GM18520 (cell line): ENCODE data around the gene EML5.
A peak's percentile ranks its signal among the peaks of the same experiment; 100 is the strongest.

ENCODE experiments used
- ATAC-seq: cut with Tn5 transposase; IDR thresholded peaks from one replicate; pipeline ENCODE4 v1.9.1; 2021; ENCODE audit not compliant: unreplicated experiment

EML5 gene

DNA sequence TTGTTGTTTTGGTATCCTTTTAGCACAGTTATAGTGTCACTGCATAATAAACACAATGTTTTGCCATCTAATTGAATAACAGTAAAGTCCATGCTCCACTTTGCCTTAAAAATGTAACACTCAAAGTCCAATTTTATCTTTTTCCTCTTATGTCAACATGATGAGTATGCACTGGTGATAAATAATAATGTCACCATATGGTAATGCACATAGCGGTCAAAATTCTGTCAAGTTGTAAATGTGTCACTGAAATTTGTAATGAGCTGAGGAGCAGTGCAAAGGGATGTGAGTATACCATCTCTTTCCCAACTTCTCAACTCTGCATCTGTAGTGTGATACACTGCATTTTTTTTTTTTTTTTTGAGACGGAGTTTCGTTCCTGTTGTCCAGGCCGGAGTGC is 65.7 kb downstream of the EML5 start:
- ATAC-seq, result no peak

DNA sequence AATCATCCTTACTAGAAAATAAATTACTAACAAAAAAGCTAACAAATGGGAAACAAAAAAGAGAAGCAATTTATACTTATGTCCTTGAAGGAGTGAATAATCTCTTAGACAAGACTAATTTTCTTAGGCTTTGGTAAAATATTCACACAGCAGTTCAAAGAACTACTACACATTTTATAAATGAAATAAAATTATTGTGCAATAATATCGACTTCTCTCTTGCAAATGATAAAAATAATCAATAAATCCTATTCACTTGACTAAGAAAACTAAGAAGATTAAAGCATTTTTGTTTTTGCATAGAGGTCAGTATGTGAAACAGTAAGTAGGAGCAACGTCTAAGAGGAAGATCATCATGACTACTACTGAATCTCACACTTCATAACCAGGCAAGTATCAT is 82.0 kb downstream of the EML5 start:
- no peak for ATAC-seq

DNA sequence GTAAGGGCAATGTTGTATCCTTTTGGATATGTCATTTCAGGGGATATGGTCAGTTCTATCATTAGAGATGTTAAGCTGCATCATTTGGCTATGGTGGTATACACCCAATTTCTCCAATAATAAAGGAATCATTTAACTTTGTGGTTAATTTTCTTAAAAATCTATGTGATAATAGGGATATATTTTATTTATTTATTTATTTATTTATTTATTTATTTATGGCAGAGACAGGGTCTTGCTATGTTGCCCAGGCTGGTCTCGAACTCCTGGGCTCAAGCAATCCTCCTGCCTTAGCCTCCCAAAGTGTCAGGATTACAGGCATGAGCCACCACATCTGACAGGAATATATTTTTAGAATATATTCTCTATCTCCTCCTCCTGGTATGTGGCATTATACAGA is 85.7 kb downstream of the EML5 start:
- no peak for ATAC-seq

DNA sequence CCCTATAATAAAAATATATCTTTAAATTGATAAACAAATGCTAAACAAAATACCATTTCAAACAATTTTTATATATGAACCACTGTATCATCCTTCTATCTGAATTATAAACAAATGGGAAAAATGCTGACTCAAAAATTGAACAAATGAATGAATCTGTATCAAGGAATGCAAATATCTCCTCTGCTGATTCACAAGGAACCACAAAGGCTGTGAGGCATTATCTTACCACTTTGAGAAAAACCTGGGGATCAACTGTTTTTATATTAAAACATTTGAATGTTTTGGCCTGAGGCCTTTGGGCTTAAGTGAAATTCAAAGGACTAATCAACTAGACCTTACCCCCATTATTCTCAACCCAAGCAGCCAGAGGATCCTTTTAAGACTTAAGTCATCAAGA is 86.3 kb downstream of the EML5 start:
- ATAC-seq, result no peak

DNA sequence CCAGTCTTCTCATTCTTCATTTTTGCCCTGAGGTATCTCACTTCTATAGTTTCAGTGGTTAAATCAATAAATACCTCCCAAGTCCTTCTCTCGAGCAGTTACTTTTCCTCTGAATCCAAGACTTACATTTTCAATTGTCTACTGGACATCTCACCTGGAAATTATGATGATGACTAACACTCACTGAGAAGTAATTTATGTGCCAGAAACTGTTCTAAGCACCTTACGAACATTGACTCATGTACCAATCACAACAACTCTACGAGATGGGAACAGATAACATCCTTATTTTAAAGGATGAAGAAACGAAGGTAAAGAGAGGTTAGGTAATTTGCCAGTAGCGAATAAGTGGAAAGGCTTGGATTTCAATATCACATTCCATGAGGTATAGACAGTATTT is 94.1 kb downstream of the EML5 start:
- no peak for ATAC-seq

DNA sequence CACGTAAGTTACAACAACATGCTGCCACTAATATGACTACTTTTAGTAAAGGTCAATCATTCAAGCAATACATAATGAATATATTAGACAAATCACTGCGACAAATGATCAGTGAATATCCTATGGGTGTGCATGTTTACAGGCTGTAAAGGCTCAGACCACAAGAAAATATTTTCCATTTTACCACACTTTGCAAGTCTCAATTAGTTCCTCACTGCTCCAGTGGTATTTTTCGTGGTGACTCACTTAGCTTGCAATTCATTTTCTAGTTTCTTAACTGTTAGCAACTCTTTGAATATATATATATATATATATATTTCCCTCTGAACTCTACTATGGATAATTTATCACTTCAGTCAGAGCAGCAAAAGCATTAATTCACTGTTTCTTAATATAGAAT is 96.9 kb downstream of the EML5 start:
- ATAC-seq, result no peak

DNA sequence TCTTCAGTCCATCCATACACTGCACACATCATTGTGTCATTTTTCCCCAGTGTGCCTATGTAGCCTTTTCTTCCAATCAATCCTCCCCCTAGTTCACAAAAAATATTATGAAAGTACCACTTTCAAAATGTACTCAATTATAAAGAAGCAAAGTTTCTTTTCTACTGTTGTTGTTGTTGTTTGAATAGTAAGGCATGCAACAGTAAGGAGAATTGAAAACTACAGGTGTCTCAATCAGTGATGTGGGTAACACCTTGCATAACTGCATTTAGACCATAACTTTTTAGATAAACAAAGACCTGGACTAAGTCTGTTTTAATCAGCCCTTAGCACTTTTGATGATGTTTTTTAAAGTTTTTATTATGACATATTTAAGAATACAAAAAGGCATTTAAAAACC is 104.4 kb downstream of the EML5 start:
- ATAC-seq, result no peak

DNA sequence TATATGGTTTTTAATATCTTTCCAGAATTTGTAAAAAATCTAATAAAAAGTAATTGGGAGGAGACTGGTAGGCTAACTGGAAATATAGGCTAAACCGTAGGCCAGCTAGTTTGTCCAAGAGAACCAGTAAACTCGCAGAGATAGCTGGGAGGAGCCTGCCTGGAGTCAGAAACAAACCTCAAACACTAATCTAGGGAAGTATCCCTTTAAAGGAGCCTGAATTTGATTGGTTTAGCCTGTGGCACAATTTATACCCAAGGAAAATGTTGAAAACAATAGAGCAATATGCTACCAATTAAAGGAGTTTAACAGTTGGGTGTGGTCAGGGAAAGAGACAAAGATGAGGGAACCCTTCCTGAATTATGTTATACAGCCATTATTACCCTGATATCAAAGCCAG is 109.6 kb downstream of the EML5 start:
- no peak for ATAC-seq

DNA sequence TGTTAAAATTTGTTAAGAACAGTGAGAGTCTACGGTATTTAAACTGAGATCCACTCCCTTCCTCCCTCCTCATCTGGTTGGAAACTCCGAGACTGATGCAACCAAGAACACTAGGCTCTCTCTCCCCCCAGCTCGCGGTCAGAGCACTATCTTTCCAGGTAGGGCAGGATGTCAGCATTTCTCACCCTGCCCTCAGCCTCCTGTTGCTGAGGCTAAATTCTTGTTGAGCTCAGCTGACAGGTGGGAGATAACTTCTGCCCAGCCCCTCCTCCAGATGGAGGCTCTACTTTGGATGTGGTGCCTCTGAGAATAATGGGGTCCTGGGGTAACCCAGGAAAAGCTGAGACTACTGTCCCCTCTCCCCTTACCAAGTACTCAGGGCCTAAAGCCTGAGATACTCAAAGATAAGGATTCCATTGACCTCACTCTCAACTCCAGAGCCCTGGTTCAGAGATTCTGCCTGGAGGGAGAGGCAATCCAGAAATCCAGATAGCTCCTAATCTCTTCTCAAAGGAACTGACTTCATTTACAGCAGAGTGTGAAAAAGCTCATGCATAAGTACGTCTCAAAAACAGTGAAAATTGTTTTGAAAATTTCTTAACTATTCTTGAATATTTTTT is 110.1 kb downstream of the EML5 start:
- no peak for ATAC-seq

DNA sequence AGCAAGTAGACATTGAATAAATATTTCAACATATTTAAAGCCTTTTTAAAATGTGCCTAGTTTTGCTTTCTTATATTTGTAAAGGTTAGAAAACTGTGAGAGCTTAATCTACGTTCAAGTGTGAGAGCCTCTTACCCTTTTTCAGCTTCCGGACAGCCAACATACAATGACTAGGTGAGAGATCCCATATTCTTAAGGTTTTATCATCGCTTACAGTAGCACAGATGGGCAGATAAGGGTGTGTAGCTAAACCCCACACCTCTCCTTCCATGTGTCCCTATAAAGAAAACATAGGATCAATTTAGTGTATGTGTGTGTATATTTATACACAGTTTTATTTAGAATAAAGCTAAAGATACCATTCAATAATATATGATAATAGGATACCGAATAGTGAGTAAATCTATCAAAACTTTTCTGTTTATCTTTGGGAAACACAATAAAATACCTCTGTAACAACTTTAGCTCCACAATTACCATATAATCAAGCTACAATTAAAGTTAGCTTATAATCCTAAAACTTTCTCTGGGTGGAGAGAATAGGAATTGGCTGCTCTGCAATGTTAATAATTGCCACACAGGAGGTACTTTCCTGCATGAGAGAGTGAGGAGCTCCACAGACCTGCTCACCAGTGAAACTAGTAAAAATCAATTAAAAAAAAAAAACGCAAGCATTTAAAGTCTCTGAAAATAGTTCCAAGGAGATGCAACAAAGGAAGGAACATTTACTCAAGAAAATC is 110.8 kb downstream of the EML5 start:
- no peak for ATAC-seq

DNA sequence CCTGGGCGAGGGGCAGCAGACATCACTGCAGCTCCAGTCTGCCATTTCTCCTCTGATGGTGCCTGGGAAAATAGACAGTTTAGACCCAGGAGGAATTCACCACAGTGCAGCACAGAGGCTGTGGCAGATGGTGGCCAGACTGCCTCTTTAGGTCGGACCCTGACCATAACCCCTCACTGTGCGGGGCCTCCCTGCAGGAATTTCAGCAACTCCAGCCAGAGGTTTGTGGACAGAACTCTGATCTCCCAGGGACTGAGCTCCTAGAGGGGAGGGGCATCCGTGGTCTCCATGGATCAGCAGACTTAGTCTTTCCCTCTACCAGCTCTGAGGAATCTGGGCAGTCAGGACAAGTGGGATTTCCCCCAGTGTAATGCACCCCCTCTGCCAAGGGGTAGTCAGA is 123.4 kb downstream of the EML5 start:
- no peak for ATAC-seq

DNA sequence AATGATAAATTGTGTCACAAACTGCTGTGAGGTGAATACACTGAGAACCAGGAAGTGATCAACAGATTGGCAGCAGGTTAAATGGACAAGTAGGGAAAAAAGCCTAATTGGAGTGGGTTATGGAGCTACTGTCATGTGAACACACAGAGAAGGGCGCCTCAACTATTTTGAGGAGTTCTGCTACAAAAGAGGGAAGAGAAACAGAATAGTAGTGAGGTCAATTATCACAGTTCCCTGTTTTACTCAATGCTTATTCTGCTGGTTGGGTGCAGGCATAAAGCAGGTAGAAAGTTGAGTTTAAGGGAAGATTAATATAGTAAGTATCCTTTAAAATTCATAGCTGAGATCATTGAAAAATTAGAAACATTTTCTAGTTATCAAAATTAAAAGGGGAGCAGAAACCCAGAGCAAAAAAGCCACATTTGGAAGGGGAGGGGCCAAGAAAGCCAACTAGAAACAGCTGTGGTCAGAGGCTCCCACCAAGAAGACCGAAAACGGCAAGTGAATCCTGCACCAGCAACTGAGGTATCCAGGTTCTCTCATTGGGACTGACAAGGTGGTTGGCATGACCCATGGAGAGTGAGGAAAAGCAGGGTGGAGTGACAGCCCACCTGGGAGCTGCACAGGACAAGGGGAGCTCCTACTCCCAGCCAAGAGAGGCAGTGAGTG is 124.2 kb downstream of the EML5 start:
- ATAC-seq, result no peak

DNA sequence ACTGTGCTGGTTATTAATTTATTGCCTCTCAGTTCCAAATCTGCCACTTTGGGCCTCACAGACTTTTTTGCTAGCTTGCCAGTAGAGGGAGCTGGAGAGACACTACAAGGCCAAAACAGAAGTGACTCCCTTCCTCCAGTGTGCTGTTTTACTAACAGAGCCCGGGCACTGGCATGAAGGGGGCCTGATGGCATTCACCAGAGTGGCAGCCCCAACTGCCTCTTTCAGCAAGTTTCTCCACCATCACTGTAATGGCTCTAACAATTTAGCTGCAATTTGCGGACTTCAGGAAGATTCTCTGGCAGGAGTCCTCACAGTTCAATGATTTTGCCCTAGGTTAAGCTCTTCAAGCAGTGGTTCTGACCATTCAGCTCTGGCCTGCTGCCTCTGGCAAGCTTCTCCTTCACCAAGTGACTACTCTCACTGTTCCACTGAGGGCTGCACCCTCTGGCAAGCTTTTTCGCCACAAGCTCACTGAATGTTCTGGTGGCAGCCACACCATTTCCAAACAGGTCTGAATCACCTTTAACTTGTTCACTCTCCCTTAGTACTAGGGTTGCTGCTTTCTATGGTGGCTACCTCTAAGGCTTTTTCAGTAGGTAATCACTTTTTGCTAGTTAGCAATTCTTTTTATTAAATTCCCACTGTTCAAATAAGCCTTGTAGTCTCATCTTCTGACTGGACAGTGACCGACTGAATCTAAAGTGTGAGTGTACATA is 125.0 kb downstream of the EML5 start:
- ATAC-seq, result peak; percentile 75

DNA sequence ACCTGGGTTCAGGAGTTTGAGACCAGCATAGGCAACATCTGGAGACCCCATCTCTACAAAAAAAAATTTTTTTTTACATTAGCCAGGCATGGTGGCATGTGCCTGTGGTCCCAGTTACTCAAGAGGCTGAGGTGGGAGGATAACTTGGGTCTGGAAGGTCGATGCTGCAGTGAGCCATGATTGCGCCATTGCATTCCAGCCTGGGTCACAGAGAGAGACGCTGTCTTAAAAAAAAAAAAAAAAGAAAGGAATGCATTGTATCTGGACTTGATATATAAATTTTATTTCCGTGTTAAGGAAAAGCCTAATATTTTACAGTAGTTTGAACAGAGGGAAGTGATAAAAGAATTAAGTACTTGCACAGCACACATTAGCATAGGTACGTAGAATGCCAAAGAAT is 132.7 kb downstream of the EML5 start:
- ATAC-seq, result no peak

DNA sequence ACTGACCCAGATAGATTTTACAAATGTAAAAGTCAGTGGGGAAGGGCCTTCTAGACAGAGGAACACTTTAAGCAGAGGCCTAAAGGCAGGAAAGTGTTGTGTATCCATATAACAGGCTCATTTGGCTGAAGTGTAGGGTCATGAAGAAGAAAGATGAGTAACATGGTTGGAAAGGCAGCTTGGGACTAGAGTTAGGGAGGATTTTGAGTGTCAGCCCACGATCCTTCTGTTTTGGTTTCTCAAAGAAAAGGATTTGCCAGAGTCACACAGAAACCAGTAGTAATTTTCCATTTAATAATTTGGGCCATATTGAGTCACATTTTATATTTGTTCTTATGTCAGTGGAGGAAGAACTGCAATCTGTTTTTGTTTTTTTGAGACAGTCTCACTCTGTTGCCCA is 153.5 kb downstream of the EML5 start:
- no peak for ATAC-seq

DNA sequence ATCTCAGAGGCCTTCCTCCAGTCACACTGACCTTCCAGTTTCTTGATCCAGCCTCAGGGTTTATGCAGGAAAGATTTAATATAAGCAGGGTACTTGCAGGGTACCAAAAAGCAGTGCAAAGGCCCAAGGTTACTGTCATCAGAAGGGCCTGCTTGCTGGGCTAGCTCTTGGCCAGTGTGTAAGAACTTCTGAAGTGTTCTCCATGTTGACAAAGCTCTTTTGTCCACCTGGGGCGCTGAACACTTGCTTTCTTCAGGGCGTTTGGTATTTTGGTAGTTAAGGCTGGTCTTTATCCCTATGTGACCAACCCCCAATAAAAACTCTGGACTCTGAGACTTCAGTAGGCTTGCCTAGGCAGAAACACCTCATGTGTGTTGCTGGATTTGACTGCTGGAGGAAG is 160.2 kb downstream of the EML5 start:
- no peak for ATAC-seq

DNA sequence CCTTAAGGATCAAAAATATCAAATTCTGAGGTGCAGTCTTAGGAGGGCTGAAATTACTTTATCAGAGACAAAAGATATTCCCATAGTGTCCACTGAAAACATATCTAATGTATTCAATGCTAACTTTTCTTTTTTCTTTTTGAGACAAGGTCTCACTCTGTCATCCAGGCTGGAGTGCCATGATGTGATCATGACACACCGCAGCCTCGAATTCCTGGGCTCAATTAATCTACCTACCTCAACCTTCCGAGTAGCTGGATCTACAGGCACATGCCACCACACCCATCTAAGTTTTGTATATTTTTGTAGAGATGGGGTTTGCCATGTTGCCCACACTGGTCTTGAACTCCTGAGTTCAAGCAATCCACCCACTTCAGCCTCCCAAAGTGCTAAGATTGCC is 161.7 kb downstream of the EML5 start:
- no peak for ATAC-seq

DNA sequence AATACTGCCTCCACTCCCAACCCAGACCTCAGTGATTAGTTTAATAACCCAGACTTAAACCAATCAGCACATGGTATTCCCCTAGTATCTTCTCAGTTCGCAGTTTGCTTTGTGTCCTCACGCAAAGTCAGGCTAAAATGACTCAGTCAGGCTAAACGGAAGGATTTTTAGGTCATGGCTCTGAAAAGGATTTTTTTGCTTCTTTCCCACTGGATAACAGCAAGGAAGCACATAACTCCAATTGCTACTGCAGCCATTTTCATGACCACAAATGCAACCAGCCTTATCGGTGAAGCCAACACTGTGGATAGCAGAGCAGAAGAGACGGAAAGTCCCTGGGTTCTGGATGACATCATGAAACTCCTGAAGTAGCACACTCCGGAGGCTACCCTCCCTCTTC is 162.2 kb downstream of the EML5 start:
- ATAC-seq, result no peak

DNA sequence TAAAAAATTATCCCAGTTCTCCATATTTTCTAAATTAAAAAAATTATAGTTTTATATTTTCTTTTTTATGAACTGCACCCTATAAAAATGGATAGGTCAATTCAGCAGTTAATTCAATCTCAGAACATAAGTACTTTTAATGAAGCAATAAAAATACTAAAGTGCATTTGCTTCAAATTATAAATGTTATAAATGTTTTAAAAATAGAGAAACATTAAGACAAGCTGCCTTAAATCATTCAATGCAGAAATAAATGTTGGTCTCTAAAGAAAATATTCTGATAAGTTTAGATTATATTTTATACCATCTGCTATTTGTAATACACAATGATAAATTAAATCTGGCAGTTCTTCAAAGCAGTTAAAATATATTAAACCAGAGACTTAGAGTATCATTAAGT is 164.3 kb downstream of the EML5 start:
- no peak for ATAC-seq

DNA sequence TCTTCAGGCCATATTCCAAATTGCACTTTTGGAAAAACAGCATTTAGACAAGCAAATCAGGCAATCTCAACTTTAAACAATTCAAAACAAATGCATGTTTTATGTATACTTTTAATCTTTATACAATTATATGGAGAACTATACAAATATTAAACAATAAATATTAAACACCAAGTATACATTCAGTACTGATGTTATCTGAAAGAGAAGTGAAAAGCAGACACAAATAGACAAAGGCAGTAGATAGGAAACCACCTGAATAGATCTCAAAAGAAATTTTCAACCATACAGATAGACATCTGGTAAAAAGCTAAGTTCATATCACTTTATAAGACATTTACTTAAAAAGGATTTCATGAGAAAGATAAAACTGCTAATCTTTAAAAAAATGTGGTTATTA is 164.7 kb downstream of the EML5 start:
- no peak for ATAC-seq

DNA sequence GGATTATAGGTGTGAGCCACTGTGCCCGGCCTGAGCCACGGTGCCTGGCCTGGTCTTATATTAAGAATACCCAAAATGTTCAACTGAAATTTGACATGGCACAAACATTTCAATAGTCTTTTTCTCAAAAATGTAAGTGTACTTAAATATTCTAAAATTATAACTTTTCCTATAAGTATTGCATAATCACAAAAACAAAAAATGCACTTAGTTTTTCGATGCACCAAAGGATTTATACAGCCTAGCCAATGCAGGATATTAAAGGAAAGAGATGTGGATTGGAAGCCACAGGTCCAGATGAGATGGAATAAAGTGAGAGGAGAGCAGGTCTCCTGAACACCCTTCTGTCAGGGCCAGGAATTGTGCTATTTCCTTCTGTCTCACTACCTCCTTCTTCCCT is 167.1 kb downstream of the EML5 start:
- ATAC-seq, result no peak

DNA sequence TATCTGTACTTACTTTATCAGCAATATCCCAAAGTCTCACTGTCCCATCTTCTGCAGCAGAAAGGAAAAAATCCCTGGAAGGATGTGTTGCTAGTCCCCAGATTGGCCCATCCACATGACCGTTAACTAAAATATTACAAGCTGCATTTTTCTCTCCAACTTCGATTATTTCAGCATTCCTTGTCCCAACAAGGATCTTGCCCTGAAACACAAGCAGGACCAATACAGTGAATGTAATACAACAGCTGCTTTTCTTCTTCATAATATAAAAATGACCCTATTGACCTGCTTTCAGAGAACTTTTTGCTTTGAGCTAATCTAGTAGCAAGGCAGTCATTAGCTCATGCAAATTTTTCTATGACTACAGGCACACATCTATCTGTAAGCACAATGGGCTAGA is 171.7 kb downstream of the EML5 start:
- no peak for ATAC-seq
